Measurements from ENCODE around the gene COL18A1. TPM values are rescaled to one million over a fixed set of nuclear protein-coding genes. Genes with fewer than 3 reads are reported as not detected.

The COL18A1 gene
- total RNA-seq, 4 donors from 2014 or later: 19.3 to 121 (median 23.3) TPM

- intact Hi-C loops (cut with DNase I; ENCODE audit: low total_unique reads): no loop called here
- in situ Hi-C loops (cut with MboI; ENCODE audit: low pct_ligation_motif_present in 1 of 4, low pct_unique_long_range_greater_than_20kb in 1 of 4, low sequenced_read_pairs in 3 of 4): loop anchor here in 1 of 4 donors (10.0 kb wide), 1 partner anchor 115 kb away; no protein-coding TSS in a partner anchor
- TF ChIP-seq EP300 (IDR thresholded peaks at IDR 0.05; ENCODE audit: low read depth): no peak
- no peak for TF ChIP-seq CTCF (IDR thresholded peaks at IDR 0.05)
- TF ChIP-seq POLR2AphosphoS5 (IDR thresholded peaks at IDR 0.05): no peak
- no peak for TF ChIP-seq POLR2A (IDR thresholded peaks at IDR 0.05)
- WGBS, 2 donors (ENCODE audit: low coverage in 1 of 2): 62 to 80% methylated on average over 4 to 35 of the region's 37 CpGs
- no peak overlapping the region for H3K4me3 ChIP-seq
- H3K36me3 ChIP-seq: no peaks in the 10 kb centered on the region
- DNase-seq: no peak
- H3K27ac ChIP-seq: no peak overlapping the region
- no peaks in the 10 kb centered on the region for H3K27me3 ChIP-seq
- H3K4me1 ChIP-seq: peaks cover 7 to 15% (median 12%) of the 10 kb centered on the region in 4 donors
- no peaks in the 10 kb centered on the region for H3K9me3 ChIP-seq
Measured at GRCh38 chr21:45479691-45480675, 75.0 kb downstream of the COL18A1 start.

- H3K4me3 ChIP-seq: no peak overlapping the region
- H3K4me1 ChIP-seq: peaks cover 7 to 15% (median 12%) of the 10 kb centered on the region in 4 donors
- DNase-seq: no peak
- no peaks in the 10 kb centered on the region for H3K9me3 ChIP-seq
- no peak overlapping the region for H3K27ac ChIP-seq
- 86% methylated on average over 29 of the region's 35 CpGs; no CpG with 5 or more reads in 1 of the 2 donors for WGBS, 2 donors (ENCODE audit: low coverage in 1 of 2)
- no peaks in the 10 kb centered on the region for H3K27me3 ChIP-seq
- no peaks in the 10 kb centered on the region for H3K36me3 ChIP-seq
- TF ChIP-seq POLR2AphosphoS5 (IDR thresholded peaks at IDR 0.05): no peak
- no peak for TF ChIP-seq POLR2A (IDR thresholded peaks at IDR 0.05)
- no peak for TF ChIP-seq CTCF (IDR thresholded peaks at IDR 0.05)
- no peak for TF ChIP-seq EP300 (IDR thresholded peaks at IDR 0.05; ENCODE audit: low read depth)
- in situ Hi-C loops (cut with MboI; ENCODE audit: low pct_ligation_motif_present in 1 of 4, low pct_unique_long_range_greater_than_20kb in 1 of 4, low sequenced_read_pairs in 3 of 4): no loop called here
- intact Hi-C loops (cut with DNase I; ENCODE audit: low total_unique reads): no loop called here
Measured at GRCh38 chr21:45480701-45481500, 75.9 kb downstream of the COL18A1 start.

GRCh38 chr21:45481566-45481965 lies 76.6 kb downstream of the COL18A1 start:
- DNase-seq: no peak
- Histone ChIP-seq H3K27ac (no peak overlapping the region), H3K9me3 (no peaks in the 10 kb centered on the region), H3K36me3 (no peaks in the 10 kb centered on the region), H3K4me1 (peaks cover 7 to 15% (median 12%) of the 10 kb centered on the region in 4 donors), H3K27me3 (no peaks in the 10 kb centered on the region), H3K4me3 (no peak overlapping the region)
- intact Hi-C loops (cut with DNase I; ENCODE audit: low total_unique reads) (no loop called here), in situ Hi-C loops (cut with MboI; ENCODE audit: low pct_ligation_motif_present in 1 of 4, low pct_unique_long_range_greater_than_20kb in 1 of 4, low sequenced_read_pairs in 3 of 4) (no loop called here)
- TF ChIP-seq POLR2AphosphoS5 (IDR thresholded peaks at IDR 0.05): no peak
- TF ChIP-seq EP300 (IDR thresholded peaks at IDR 0.05; ENCODE audit: low read depth): no peak
- TF ChIP-seq CTCF (IDR thresholded peaks at IDR 0.05): no peak
- no peak for TF ChIP-seq POLR2A (IDR thresholded peaks at IDR 0.05)
- 93% methylated on average over 15 of the region's 16 CpGs; no CpG with 5 or more reads in 1 of the 2 donors for WGBS, 2 donors (ENCODE audit: low coverage in 1 of 2)

All from transverse colon (tissue), 4 donors.